ENCODE results near the gene CLDN10.

DNA sequence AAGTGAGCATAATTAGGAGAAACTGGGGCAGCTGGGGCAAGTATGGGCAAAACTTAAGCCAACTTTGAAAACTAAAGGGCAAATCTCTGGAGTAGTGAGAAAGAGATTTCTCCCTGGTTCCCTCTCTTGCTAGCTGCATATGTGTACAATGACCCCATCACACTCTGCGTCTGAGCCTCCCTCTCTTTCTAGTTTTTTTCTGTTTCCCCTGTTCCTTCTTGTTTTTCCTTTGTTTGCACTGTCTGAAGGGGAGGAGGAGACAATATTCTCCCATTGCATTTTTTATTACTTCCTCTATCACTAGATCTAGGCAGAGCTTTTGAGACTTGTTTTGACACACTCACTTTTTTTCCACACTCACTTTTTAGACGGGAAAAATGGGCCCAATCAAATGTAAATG, 11.2 kb upstream of the CLDN10 start:
- TF ChIP-seq, protein P1, sequence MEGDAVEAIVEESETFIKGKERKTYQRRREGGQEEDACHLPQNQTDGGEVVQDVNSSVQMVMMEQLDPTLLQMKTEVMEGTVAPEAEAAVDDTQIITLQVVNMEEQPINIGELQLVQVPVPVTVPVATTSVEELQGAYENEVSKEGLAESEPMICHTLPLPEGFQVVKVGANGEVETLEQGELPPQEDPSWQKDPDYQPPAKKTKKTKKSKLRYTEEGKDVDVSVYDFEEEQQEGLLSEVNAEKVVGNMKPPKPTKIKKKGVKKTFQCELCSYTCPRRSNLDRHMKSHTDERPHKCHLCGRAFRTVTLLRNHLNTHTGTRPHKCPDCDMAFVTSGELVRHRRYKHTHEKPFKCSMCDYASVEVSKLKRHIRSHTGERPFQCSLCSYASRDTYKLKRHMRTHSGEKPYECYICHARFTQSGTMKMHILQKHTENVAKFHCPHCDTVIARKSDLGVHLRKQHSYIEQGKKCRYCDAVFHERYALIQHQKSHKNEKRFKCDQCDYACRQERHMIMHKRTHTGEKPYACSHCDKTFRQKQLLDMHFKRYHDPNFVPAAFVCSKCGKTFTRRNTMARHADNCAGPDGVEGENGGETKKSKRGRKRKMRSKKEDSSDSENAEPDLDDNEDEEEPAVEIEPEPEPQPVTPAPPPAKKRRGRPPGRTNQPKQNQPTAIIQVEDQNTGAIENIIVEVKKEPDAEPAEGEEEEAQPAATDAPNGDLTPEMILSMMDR (IDR thresholded peaks at IDR 0.05; ENCODE audit: insufficient read depth, low read depth, low read length) = no peak
- TF ChIP-seq EZH2 (IDR thresholded peaks at IDR 0.05; ENCODE audit: insufficient read depth, low read length) = no peak

Data from astrocyte (in vitro differentiated cells and primary cell).